Subcutaneous abdominal adipose tissue (tissue), 5 donors: Measurements from ENCODE around the gene KCNJ5.

Experiments used
- H3K27ac ChIP-seq: one replicate; pipeline ENCODE4 v1.7.0; 2013; ENCODE audit warnings: low read depth, mild to moderate bottlenecking, inconsistent platforms, low read length, moderate library complexity
- H3K27me3 ChIP-seq, 5 donors: one replicate each; pipeline ENCODE4 v1.7.0; 2013; ENCODE audit warnings: low read length in 5 of 5, inconsistent platforms in 1 of 5; ENCODE audit not compliant: control insufficient read depth in 5 of 5, insufficient read depth in 4 of 5
- H3K36me3 ChIP-seq, 5 donors: one replicate each; pipeline ENCODE4 v1.7.0; 2013; ENCODE audit warnings: low read length in 5 of 5; ENCODE audit not compliant: control insufficient read depth in 5 of 5, insufficient read depth in 5 of 5
- H3K4me1 ChIP-seq, 5 donors: one replicate each; pipeline ENCODE4 v1.7.0; 2013; ENCODE audit warnings: low read length in 5 of 5, mild to moderate bottlenecking in 3 of 5, moderate library complexity in 1 of 5; ENCODE audit not compliant: control insufficient read depth in 5 of 5, insufficient read depth in 5 of 5
- H3K4me3 ChIP-seq, 5 donors: one replicate each; pipeline ENCODE4 v1.7.0; 2013; ENCODE audit warnings: low read length in 5 of 5, low read depth in 1 of 5
- H3K9ac ChIP-seq, 5 donors: one replicate each; pipeline ENCODE4 v1.7.0; 2013; ENCODE audit warnings: low read length in 5 of 5, mild to moderate bottlenecking in 4 of 5, moderate library complexity in 3 of 5
- H3K9me3 ChIP-seq, 5 donors: one replicate each; pipeline ENCODE4 v1.7.0; 2013; ENCODE audit warnings: low read length in 5 of 5; ENCODE audit not compliant: control insufficient read depth in 5 of 5
- donor health status: healthy.
- donor health status: healthy.
- donor health status: healthy.
- donor health status: healthy.
- donor health status: healthy.

KCNJ5 gene

GRCh38 chr11:128856241-128856640 is 34.9 kb upstream of the KCNJ5 start:
- H3K36me3 ChIP-seq: no peaks in the 10 kb centered on the region
- no peaks in the 10 kb centered on the region for H3K9me3 ChIP-seq
- H3K27me3 ChIP-seq: no peaks in the 10 kb centered on the region
- H3K9ac ChIP-seq: no peak overlapping the region
- H3K4me1 ChIP-seq: peaks cover 0 to 7% (median 0%) of the 10 kb centered on the region in 5 donors
- H3K27ac ChIP-seq: no peak overlapping the region
- H3K4me3 ChIP-seq: no peak overlapping the region

GRCh38 chr11:128857341-128857740 is 33.8 kb upstream of the KCNJ5 start:
- H3K4me3 ChIP-seq: no peak overlapping the region
- no peaks in the 10 kb centered on the region for H3K9me3 ChIP-seq
- H3K9ac ChIP-seq: no peak overlapping the region
- H3K36me3 ChIP-seq: no peaks in the 10 kb centered on the region
- H3K4me1 ChIP-seq: peaks cover 0 to 7% (median 0%) of the 10 kb centered on the region in 5 donors
- no peak overlapping the region for H3K27ac ChIP-seq
- no peaks in the 10 kb centered on the region for H3K27me3 ChIP-seq

- H3K4me1 ChIP-seq: peaks cover 0 to 7% (median 0%) of the 10 kb centered on the region in 5 donors
- H3K36me3 ChIP-seq: no peaks in the 10 kb centered on the region
- H3K9ac ChIP-seq: peak overlapping the region in 1 of 5 donors; percentile 8
- no peaks in the 10 kb centered on the region for H3K27me3 ChIP-seq
- H3K9me3 ChIP-seq: no peaks in the 10 kb centered on the region
- H3K4me3 ChIP-seq: no peak overlapping the region
- no peak overlapping the region for H3K27ac ChIP-seq
These were observed 31.4 kb upstream of the KCNJ5 start for GRCh38 chr11:128859563-128860441.

GRCh38 chr11:128860571-128861361 is 30.4 kb upstream of the KCNJ5 start:
- Histone ChIP-seq H3K27ac (no peak overlapping the region), H3K9ac (no peak overlapping the region), H3K9me3 (no peaks in the 10 kb centered on the region), H3K4me1 (peaks cover 0 to 7% (median 0%) of the 10 kb centered on the region in 5 donors), H3K4me3 (no peak overlapping the region), H3K36me3 (no peaks in the 10 kb centered on the region), H3K27me3 (no peaks in the 10 kb centered on the region)

- Histone ChIP-seq H3K4me3 (no peak overlapping the region), H3K9me3 (no peaks in the 10 kb centered on the region), H3K27ac (no peak overlapping the region), H3K27me3 (no peaks in the 10 kb centered on the region), H3K4me1 (peaks cover 0 to 7% (median 0%) of the 10 kb centered on the region in 5 donors), H3K9ac (no peak overlapping the region), H3K36me3 (no peaks in the 10 kb centered on the region)
These were observed 28.8 kb upstream of the KCNJ5 start for GRCh38 chr11:128862406-128862805.

- H3K9me3 ChIP-seq: no peaks in the 10 kb centered on the region
- no peak overlapping the region for H3K4me3 ChIP-seq
- H3K27ac ChIP-seq: no peak overlapping the region
- H3K4me1 ChIP-seq: peaks cover 0 to 7% (median 0%) of the 10 kb centered on the region in 5 donors
- H3K36me3 ChIP-seq: no peaks in the 10 kb centered on the region
- no peak overlapping the region for H3K9ac ChIP-seq
- H3K27me3 ChIP-seq: no peaks in the 10 kb centered on the region
These were observed 28.1 kb upstream of the KCNJ5 start for GRCh38 chr11:128862908-128863660.

GRCh38 chr11:128865490-128865889 is 25.7 kb upstream of the KCNJ5 start:
- no peaks in the 10 kb centered on the region for H3K36me3 ChIP-seq
- no peaks in the 10 kb centered on the region for H3K27me3 ChIP-seq
- no peak overlapping the region for H3K9ac ChIP-seq
- no peaks in the 10 kb centered on the region for H3K4me1 ChIP-seq
- H3K27ac ChIP-seq: no peak overlapping the region
- no peak overlapping the region for H3K4me3 ChIP-seq
- H3K9me3 ChIP-seq: no peaks in the 10 kb centered on the region

GRCh38 chr11:128867277-128867676 is 23.9 kb upstream of the KCNJ5 start, which contains the start of gene KCNJ1:
TSS of gene KCNJ1 (minus strand) at chr11:128867296. CDS start at chr11:128840243, 27,053 bp downstream.
- Histone ChIP-seq H3K9me3 (no peaks in the 10 kb centered on the region), H3K27me3 (no peaks in the 10 kb centered on the region), H3K4me3 (no peak within 1 kb of the TSS), H3K4me1 (no peaks in the 10 kb centered on the region), H3K9ac (no peak within 1 kb of the TSS), H3K27ac (no peak within 1 kb of the TSS), H3K36me3 (no peaks in the 10 kb centered on the region)

- Histone ChIP-seq H3K4me1 (no peaks in the 10 kb centered on the region), H3K9me3 (no peaks in the 10 kb centered on the region), H3K27ac (no peak overlapping the region), H3K36me3 (no peaks in the 10 kb centered on the region), H3K9ac (no peak overlapping the region), H3K4me3 (no peak overlapping the region), H3K27me3 (no peaks in the 10 kb centered on the region)
These were observed 22.1 kb upstream of the KCNJ5 start for GRCh38 chr11:128868841-128869671.
